A549 (cell line): ENCODE results near the gene UNKL.

ENCODE experiments used
- CTCF ChIP-seq: fragments of >200 bp; sonication (Bioruptor Twin); formaldehyde crosslinking; IDR thresholded peaks from 3 replicates; pipeline ENCODE4 v1.5.1; 2016
- MAX ChIP-seq: IDR thresholded peaks from 2 replicates; pipeline ENCODE4 v1.6.1; 2012
- SMC3 ChIP-seq: fragments of >200 bp; sonication (Bioruptor Twin); formaldehyde crosslinking; IDR thresholded peaks from 3 replicates; pipeline ENCODE4 v1.6.1; 2018; ENCODE audit warnings: inconsistent platforms

- TF ChIP-seq CTCF (no peak), MAX (no peak), SMC3 (no peak)
Observed at GRCh38 chr16:1416521-1416941, 2.0 kb upstream of the UNKL start.
